A172 (cell line): ENCODE data around the gene YIPF2. TPM values are rescaled to one million over a fixed set of nuclear protein-coding genes. Genes with fewer than 3 reads are reported as not detected.
"Not testable (repeated sequence)": the region's sequence is repeated elsewhere in the genome, so short reads cannot be mapped to it uniquely, and the experiment has no call there.

Experiments
- DNase-seq: peaks from one replicate; pipeline ENCODE4 v3.0.0-alpha.2; 2015; ENCODE audit warnings: low spot score
- total RNA-seq: library from RNA; depleted of rRNA; stranded (reverse); fragments of >200 nt; shearing (Covaris generic); gene quantifications from 2 replicates; pipeline ENCODE4 v1.2.3, GENCODE V29; 2014

The YIPF2 gene
- total RNA-seq, 1 experiment from 2014 or later, result 72.8 TPM

- DNase-seq, result not testable (repeated sequence)
These were observed 13.2 kb upstream of the YIPF2 start for GRCh38 chr19:10941649-10942048.

DNA sequence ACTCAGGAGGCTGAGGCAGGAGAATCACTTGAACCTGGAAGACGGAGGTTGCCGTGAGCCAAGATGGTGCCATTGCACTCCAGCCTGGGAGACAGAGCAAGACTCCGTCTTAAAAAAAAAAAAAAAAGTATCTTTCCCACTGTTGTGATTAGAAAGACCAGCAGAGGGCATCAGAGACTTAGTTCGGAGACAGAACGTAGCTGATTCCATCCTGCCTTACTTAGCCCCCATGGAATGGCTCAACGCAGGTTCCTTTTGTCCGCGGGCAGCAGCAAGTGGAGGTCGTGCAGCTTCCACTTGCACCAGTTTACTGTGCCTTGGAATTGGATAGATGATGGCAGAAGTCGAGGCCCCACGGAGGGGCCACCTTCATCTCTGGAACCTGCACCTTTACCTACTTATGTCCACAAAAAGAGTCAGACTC, 8.2 kb upstream of the YIPF2 start:
- peak; percentile 82 for DNase-seq

DNA sequence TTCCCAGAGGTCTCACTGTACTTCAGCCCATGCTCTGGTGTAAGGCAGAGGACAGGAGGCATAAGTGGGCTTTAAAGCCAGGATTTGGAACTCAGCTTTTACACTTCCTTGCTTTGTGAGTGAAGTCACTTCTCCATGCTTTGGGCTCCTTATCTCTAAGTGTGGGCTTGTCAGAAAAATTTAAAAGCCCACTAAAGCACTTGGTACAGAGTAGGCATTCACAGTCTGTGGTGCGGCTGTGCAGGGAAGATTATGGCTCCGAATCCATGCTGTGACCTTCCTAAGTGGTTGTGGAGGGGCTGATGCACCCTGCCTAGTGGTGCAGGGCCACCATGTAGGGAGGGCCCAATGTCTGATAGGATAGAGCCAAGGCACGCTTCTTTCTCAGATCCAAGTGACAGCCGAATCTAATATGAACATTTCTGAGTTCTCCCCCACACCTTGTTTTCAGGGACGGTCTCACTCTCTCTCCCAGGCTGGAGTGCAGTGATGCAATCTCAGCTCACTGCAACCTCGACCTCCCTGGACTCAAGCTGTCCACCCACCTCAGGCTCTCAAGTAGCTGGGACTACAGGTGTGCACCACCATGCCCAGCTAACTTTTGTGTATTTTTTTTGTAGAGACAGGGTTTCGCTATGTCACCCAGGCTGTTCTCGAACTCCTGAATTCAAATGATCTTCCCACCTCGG, 7.1 kb upstream of the YIPF2 start:
- DNase-seq, result no peak

GRCh38 chr19:10929402-10929794, 959 bp upstream of the YIPF2 start:
- no peak for DNase-seq

DNA sequence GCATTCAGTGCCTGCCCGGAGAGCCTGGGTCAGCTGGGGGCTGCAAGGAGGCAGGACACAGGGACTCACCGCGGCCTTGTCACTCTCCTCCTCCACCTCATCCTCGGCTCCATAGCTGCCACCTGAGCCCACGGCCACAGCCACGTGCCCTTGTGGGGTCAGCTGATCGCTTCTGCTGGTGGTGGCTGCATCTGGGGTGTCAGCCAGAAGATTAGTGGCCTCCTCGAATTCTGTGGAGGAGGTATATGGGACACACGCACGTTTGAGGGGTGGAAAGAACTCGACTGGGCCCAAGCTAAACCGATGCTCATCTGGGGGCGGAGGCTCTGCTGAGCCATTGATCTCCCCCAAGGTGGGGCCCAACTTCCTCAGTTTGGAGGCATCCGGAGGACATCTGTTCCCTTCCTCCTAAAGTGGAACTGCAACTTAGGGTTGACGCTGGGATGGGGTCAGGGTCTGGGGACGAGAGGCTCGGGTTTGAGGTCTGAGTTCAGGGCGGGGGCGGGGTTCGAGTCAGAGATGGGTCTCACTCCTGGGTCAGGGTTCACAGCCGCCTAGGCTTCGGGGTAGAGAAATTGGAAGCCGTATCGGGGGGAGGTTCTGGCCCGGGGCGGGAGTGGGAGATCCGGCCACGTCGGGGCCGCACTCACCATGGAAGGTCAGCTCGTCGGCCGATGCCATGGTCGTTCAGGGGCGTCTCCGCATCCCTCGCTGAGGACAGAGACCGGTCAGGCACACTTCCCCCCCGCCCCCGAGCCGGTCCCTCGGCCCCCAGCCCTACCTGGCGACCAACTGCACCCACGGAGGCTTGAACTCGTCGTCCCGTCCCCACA, 493 bp downstream of the YIPF2 start:
- DNase-seq, result no peak

DNA sequence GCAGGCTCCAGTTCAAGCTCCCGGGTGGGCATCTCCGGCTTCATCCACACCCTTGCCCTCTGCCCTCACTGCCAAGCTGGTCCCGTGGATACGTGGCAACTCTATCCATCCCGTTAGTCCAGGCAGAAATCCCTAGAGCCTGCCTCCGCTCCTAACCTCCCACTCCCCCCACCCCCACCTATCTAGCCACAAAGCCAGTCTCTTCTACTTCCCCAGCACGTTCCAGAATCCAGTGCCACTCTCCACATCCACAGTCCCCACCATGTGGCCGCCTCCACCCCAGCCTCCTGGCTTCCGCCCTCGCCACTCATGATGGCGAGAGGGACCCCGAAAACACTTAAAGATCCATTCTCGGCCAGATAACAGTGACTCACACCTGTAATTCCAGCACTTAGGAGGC, 3.8 kb downstream of the YIPF2 start:
- no peak for DNase-seq

DNA sequence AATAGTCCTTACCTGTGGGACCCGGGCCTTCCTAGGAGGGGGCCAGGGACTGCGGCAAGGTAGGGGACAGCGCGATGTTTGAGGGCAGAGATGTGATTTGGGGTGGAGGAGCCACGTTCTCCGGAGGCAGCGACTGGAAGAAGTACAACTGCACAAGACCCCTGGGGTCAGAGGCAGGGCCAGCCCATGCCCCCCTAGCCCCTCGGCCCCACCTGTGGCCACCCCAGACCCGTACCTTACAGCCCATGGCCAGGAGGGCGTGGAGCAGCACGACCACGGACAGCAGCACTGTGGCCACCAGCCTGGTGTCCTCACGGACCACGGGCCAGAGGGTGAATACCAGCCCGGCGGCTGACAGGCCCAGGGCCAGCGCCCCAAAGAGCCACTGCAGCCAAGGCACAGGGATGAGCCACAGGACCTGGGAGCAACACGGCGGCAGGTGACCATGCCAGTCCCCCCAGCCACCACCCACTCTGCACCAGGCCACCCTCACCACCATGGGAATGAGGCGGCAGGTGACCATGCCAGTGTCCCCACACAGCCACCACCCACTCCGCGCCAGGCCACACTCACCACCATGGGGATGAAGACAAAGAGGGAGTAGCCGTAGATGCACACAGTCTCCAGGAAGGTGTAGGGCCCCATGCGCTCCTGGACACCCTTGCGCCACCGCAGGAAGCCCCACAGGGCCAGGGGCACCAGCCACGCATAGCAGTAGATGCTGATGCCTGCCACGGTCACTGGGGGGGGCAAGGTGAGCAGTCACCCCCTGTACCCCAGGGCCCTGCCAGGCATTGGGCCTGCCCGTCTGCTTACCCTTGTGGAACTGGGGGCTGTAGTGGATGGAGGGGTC, 5.0 kb downstream of the YIPF2 start:
- no peak for DNase-seq

- DNase-seq, result no peak
These were observed 5.8 kb downstream of the YIPF2 start for GRCh38 chr19:10922638-10923014.

DNA sequence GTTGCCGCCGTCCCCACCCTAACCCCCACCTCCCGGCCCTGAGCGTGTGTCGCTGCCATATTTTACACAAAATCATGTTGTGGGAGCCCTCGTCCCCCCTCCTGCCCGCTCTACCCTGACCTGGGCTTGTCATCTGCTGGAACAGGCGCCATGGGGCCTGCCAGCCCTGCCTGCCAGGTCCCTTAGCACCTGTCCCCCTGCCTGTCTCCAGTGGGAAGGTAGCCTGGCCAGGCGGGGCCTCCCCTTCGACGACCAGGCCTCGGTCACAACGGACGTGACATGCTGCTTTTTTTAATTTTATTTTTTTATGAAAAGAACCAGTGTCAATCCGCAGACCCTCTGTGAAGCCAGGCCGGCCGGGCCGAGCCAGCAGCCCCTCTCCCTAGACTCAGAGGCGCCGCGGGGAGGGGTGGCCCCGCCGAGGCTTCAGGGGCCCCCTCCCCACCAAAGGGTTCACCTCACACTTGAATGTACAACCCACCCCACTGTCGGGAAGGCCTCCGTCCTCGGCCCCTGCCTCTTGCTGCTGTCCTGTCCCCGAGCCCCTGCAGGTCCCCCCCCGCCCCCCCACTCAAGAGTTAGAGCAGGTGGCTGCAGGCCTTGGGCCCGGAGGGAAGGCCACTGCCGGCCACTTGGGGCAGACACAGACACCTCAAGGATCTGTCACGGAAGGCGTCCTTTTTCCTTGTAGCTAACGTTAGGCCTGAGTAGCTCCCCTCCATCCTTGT, 6.4 kb downstream of the YIPF2 start:
- DNase-seq, result no peak

- no peak for DNase-seq
These were observed 7.1 kb downstream of the YIPF2 start for GRCh38 chr19:10921199-10921909.

GRCh38 chr19:10920781-10921180, 7.7 kb downstream of the YIPF2 start:
- no peak for DNase-seq

GRCh38 chr19:10920288-10920655, 8.2 kb downstream of the YIPF2 start:
- no peak for DNase-seq

GRCh38 chr19:10919352-10920287, 8.8 kb downstream of the YIPF2 start:
- DNase-seq, result no peak

GRCh38 chr19:10918359-10918758, 10.1 kb downstream of the YIPF2 start:
- DNase-seq, result no peak

GRCh38 chr19:10916602-10917001, 11.8 kb downstream of the YIPF2 start:
- no peak for DNase-seq

DNA sequence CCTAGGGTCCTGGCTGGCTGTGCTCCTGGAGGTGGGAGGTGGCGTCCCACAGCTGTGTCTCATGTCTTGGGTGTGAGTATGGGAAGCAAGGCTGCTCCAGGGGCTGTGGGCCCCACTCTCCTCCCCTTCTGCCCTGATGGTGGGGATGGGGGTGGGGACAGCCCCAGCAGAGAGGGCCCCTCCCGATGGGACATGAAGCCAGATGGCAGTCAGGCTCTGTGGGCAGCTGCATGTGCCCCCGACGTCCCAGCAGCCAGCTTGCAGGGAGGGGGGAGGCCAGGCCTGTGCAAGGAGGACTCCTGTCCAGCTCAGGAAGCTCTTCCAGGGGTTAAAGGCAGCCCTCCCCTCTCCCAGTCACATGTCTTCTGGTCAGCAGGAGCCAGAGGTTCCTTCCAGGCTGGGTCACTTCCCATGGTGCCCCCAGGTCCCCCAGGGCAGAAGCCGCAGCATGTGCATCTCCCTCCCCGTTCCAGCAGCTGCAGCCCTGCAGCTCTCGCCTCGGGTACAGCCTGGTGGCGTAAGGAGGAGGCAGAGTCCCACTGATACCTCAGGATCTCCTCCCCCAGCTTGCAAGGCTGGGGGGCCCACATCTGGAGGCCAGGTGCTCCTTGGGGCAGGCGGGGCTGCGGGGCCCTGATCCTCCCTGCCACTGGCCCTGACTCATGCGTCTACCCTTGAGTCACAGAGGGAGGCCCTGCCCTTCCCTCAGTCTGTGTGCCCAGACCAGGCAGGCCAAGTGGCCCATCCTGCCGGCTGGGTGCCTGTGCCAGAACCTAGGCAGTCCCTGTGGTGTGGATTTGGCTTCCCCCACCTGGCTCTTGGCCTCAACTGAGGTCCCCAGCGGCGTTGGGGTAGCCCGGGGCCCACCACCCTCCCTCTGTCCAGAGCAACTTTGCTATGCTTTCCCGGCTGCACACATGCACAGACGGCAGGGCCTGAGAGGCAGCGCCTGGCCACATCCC, 13.0 kb downstream of the YIPF2 start:
- DNase-seq, result peak; percentile 89

GRCh38 chr19:10913716-10914340, 14.6 kb downstream of the YIPF2 start:
- no peak for DNase-seq

DNA sequence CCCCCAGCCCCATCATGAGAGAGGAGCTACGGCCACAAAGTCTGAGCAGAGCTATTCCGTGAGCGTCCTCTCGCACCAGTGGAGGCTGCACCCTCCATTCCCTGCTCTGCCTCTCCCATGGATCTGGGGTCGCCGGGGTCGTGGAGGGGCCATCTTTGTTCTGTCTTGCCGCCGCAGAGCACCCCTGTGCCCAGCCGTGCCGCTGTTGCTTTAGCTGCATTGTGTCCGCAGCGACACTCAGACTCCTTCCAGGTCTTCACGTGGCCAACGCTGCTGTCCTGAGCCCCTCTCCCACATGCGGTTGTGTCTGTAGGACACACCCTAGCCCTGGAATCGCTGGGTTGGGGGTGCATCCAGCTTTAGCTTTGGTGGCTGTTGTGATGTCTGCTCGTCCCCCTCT, 15.8 kb downstream of the YIPF2 start:
- no peak for DNase-seq
